ENCODE results near the gene RRAS.
"Not testable (repeated sequence)": the region's sequence is repeated elsewhere in the genome, so short reads cannot be mapped to it uniquely, and the experiment has no call there.

Gene RRAS

DNA sequence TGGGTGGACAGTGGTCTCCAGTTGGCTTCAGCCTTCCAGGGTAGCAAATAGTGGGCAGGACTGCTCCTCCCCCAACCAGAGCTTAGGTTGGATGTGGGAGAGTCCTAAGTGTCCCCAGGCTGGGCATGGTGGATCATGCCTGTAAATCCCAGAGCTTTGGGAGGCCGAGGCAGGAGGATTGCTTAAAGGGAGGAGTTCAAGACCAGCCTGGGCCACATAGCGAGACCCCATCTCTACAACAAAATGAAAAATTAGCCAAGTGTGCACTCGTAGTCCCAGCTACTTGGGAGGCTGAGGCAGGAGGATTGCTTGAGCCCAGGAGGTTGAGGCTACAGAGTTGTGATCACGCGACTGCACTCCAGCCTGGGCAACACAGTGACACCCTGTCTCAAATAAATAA lies 7.4 kb downstream of the RRAS start:
- TF ChIP-seq, protein P1, sequence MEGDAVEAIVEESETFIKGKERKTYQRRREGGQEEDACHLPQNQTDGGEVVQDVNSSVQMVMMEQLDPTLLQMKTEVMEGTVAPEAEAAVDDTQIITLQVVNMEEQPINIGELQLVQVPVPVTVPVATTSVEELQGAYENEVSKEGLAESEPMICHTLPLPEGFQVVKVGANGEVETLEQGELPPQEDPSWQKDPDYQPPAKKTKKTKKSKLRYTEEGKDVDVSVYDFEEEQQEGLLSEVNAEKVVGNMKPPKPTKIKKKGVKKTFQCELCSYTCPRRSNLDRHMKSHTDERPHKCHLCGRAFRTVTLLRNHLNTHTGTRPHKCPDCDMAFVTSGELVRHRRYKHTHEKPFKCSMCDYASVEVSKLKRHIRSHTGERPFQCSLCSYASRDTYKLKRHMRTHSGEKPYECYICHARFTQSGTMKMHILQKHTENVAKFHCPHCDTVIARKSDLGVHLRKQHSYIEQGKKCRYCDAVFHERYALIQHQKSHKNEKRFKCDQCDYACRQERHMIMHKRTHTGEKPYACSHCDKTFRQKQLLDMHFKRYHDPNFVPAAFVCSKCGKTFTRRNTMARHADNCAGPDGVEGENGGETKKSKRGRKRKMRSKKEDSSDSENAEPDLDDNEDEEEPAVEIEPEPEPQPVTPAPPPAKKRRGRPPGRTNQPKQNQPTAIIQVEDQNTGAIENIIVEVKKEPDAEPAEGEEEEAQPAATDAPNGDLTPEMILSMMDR (conservative IDR thresholded peaks at IDR 0.05; ENCODE audit: control insufficient read depth, insufficient read depth, low read depth, low read length): no peak
- no peak overlapping the region for H3K4me3 ChIP-seq (ENCODE audit: control insufficient read depth, low read depth, low read length)
- no peak for DNase-seq (ENCODE audit: low read depth)

DNA sequence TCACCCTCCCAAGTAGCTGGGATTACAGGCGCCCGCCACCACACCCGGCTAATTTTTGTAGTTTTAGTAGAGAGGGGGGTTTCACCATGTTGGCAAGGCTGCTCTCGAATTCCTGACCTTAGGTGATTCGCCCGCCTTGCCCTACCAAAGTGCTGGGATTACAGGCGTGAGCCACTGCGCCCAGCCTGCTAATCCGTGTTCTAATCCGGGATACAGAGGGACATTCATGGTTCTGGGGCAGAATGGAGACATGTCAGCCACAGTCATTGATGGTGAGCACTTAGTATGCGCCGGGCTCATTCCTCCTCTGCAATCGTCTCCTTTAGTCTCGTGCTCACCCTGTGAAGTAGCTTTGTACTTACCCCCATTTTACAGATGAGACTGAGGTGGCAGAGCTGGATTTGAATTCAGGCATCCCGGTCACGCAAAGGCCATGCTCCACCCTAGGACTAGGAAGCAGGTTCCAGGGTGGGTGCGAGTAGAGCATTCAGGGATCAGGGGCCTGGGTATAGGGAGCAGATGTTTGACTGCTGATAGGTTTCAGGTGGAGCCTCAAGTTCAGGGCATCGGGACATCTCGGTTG lies 8.2 kb downstream of the RRAS start:
- TF ChIP-seq, protein P1 (conservative IDR thresholded peaks at IDR 0.05; ENCODE audit: control insufficient read depth, insufficient read depth, low read depth, low read length): no peak
- DNase-seq (ENCODE audit: low read depth): no peak
- H3K4me3 ChIP-seq (ENCODE audit: control insufficient read depth, low read depth, low read length): no peak overlapping the region

DNA sequence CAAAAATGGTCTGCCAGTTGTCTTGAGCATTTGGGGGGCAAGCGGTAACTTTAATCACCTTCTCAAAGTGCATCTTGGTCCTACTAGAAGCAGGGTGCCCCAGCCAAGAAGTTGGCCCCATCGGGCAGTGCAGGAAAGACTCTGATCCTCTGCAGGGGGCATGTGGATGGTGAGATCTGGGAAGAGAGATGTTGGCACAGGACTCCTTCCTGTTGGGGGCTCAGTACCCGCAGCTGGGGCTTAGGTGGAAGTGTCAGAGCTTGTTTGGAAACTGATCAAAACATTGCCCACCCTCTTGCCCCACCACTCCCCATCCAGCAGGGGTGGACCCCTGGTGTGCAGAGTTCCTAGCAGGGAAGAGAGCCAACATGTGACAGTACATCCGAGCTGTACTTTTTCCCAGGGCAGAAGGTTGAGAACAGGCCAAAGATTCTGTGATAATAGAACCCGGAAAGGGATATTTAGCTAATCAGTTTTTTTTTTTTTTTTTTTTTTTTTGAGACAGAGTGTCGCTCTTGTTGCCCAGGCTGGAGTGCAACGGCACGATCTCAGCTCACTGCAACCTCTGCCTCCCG lies 8.8 kb downstream of the RRAS start:
- TF ChIP-seq, protein P1 (conservative IDR thresholded peaks at IDR 0.05; ENCODE audit: control insufficient read depth, insufficient read depth, low read depth, low read length): no peak
- no peak for DNase-seq (ENCODE audit: low read depth)
- no peak overlapping the region for H3K4me3 ChIP-seq (ENCODE audit: control insufficient read depth, low read depth, low read length)

DNA sequence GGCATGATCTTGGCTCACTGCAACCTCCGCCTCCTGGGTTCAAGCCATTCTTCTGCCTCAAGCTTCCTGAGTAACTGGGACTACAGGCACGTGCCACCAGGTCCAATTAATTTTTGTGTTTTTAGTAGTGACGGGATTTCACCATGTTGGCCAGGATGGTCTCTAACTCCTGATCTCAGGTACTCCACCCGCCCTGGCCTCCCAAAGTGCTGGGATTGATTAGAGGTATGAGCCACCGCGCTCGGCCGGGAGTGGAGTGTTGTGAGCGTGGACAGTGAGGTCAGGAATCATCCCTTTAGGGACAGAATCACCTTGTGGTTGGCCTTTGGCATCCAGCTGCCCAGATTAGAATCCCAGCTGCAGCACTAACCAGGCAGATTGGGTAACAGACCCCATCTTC lies 10.3 kb downstream of the RRAS start:
- TF ChIP-seq, protein P1 (conservative IDR thresholded peaks at IDR 0.05; ENCODE audit: control insufficient read depth, insufficient read depth, low read depth, low read length): no peak

DNA sequence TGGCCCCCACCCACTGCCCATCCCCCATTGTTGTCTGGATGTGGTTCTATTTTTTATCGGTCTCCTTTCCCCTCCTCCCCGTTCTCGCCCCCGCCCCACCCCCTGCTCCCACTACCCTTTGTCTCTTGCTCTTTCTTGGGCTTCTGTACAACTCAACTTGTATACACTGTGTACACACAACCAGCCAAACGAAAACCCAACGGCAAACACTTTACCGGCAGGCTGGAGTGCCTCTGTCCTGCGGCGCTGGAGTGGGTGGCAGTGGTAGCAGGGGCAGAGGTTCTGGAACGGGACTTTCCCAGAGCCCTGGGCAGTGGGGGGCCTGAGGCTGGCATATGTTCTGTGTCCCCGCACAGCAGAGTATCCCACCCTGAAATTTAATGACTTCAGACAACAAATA lies 13.7 kb downstream of the RRAS start:
- no peak overlapping the region for H3K4me3 ChIP-seq (ENCODE audit: control insufficient read depth, low read depth, low read length)
- no peak for DNase-seq (ENCODE audit: low read depth)
- TF ChIP-seq, protein P1 (conservative IDR thresholded peaks at IDR 0.05; ENCODE audit: control insufficient read depth, insufficient read depth, low read depth, low read length): no peak

More for the DNA sequence above, 10.3 kb downstream of the RRAS start:
- DNase-seq (ENCODE audit: low read depth): no peak
- H3K4me3 ChIP-seq (ENCODE audit: control insufficient read depth, low read depth, low read length): no peak overlapping the region

DNA sequence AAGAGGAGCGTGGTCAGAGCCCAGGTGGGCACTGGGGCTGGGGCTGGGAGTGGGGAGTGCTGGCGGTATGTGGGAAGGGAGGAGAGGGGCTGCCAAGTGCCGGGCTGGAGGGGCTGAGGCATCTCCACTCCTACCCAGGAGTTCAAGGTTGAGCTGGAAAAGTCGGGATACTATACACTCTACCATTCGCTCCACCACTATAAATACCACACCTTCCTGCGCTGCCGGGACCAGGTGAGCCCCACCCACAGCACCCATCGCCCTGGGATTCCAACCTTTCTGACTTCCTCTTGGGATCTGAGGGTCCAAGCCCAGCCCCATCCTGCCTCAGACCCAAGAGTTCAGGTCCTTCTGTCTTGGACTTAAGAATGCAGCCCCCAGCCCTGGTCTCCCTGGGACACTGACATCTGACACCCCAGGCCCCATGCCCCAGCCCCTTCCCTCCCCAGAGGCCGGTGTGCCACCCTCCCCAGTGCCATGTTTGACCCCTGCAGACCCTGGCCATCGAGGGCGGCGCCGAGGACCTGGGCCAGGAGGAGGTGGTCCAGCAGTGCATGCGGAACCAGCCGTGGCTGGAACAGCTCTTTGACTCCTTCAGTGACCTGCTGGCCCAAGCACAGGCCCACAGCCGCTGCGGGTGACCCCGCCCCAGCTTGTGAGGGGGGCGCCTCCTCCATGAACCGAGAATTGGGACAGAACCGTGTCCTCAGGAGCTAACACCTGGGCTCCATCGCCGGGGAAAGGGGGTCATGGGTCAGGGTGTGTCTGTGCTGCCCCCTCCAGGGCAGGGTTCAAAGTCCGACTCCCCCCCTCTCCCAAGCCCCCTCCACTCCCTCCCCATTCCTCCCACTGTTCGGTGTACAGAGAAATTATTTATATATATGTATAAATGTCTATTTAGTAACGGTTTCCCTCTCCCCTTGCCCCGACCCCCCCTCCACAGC lies 14.7 kb downstream of the RRAS start:
- TF ChIP-seq, protein P1 (conservative IDR thresholded peaks at IDR 0.05; ENCODE audit: control insufficient read depth, insufficient read depth, low read depth, low read length): no peak
- no peak for DNase-seq (ENCODE audit: low read depth)
- no peak overlapping the region for H3K4me3 ChIP-seq (ENCODE audit: control insufficient read depth, low read depth, low read length)

DNA sequence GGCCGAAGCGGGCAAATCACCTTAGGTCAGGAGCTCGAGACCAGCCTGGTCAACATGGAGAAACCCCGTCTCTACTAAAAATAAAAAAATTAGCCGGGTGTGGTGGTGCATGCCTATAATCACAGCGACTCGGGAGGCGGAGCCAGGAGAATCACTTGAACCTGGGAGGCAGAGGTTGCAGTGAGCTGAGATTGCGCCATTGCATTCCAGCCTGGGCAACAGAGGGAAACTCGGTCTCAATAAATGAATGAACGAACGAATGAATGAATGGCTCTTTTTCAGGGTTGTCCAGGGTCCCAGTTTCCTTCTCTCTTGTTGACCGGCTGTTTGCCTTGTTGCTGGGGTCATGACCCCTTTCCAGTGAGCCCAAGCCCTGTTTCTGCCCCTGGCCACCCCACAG lies 22.1 kb downstream of the RRAS start:
- not testable (repeated sequence) for DNase-seq (ENCODE audit: low read depth); H3K4me3 ChIP-seq (ENCODE audit: control insufficient read depth, low read depth, low read length)

Measured in fibroblast of mammary gland (primary cell).